ENCODE measurements around the gene KRT3.
"Not testable (repeated sequence)": the region's sequence is repeated elsewhere in the genome, so short reads cannot be mapped to it uniquely, and the experiment has no call there.

The KRT3 gene

GRCh38 chr12:52760623-52761022, 35.3 kb downstream of the KRT3 start:
- DNase-seq (ENCODE audit: low spot score): no peak

- DNase-seq (ENCODE audit: low spot score): no peak
Observed at GRCh38 chr12:52759695-52760094, 36.2 kb downstream of the KRT3 start.

GRCh38 chr12:52759218-52759617, 36.7 kb downstream of the KRT3 start:
- DNase-seq (ENCODE audit: low spot score): no peak

- DNase-seq (ENCODE audit: low spot score): no peak
Observed at GRCh38 chr12:52757449-52758176, 38.3 kb downstream of the KRT3 start.

- no peak for DNase-seq (ENCODE audit: low spot score)
Observed at GRCh38 chr12:52756281-52756960, 39.5 kb downstream of the KRT3 start.

- no peak for DNase-seq (ENCODE audit: low spot score)
Observed at GRCh38 chr12:52755533-52755932, 40.4 kb downstream of the KRT3 start.

GRCh38 chr12:52754135-52754534, 41.8 kb downstream of the KRT3 start:
- DNase-seq (ENCODE audit: low spot score): no peak

GRCh38 chr12:52753283-52753682, 42.6 kb downstream of the KRT3 start:
- DNase-seq (ENCODE audit: low spot score): no peak

GRCh38 chr12:52752516-52752915, 43.4 kb downstream of the KRT3 start:
- DNase-seq (ENCODE audit: low spot score): no peak

GRCh38 chr12:52751795-52752194, 44.1 kb downstream of the KRT3 start:
- DNase-seq (ENCODE audit: low spot score): no peak

GRCh38 chr12:52750532-52750931, 45.4 kb downstream of the KRT3 start:
- DNase-seq (ENCODE audit: low spot score): not testable (repeated sequence)

- no peak for DNase-seq (ENCODE audit: low spot score)
Observed at GRCh38 chr12:52749827-52750226, 46.1 kb downstream of the KRT3 start.

GRCh38 chr12:52748578-52748977, 47.3 kb downstream of the KRT3 start:
- no peak for DNase-seq (ENCODE audit: low spot score)

GRCh38 chr12:52745554-52745953, 50.4 kb downstream of the KRT3 start:
- DNase-seq (ENCODE audit: low spot score): no peak

- DNase-seq (ENCODE audit: low spot score): no peak
Observed at GRCh38 chr12:52744493-52745156, 51.3 kb downstream of the KRT3 start.

- DNase-seq (ENCODE audit: low spot score): no peak
Observed at GRCh38 chr12:52742822-52743457, 53.0 kb downstream of the KRT3 start.

GRCh38 chr12:52742196-52742580, 53.7 kb downstream of the KRT3 start:
- no peak for DNase-seq (ENCODE audit: low spot score)

GRCh38 chr12:52741375-52742195, 54.3 kb downstream of the KRT3 start:
- DNase-seq (ENCODE audit: low spot score): peak; percentile 40

GRCh38 chr12:52740584-52740983, 55.3 kb downstream of the KRT3 start:
- no peak for DNase-seq (ENCODE audit: low spot score)

- no peak for DNase-seq (ENCODE audit: low spot score)
Observed at GRCh38 chr12:52739963-52740362, 56.0 kb downstream of the KRT3 start.

Data from kidney capillary endothelial cell (primary cell).